Colonic mucosa (tissue), 4 donors: Measurements from ENCODE around the gene COX11. TPM values are rescaled to one million over a fixed set of nuclear protein-coding genes. Genes with fewer than 3 reads are reported as not detected.
A peak's percentile ranks its signal among the peaks of the same experiment; 100 is the strongest.

ENCODE experiments used
- DNase-seq: peaks from one replicate; pipeline ENCODE4 v3.0.0-alpha.2; 2020
- H3K27ac ChIP-seq: fragments of 200-600 bp; one replicate; pipeline ENCODE4 v1.8.0; 2021
- H3K27me3 ChIP-seq: fragments of 200-600 bp; one replicate; pipeline ENCODE4 v1.8.0; 2021
- H3K36me3 ChIP-seq: fragments of 200-600 bp; one replicate; pipeline ENCODE4 v1.8.0; 2021
- H3K4me1 ChIP-seq: fragments of 200-600 bp; one replicate; pipeline ENCODE4 v1.8.0; 2021; ENCODE audit warnings: mild to moderate bottlenecking
- H3K4me3 ChIP-seq: fragments of 200-600 bp; one replicate; pipeline ENCODE4 v1.8.0; 2021
- H3K9ac ChIP-seq, 2 donors: one replicate each; pipeline ENCODE4 v1.7.0; 2013; ENCODE audit warnings: control low read depth in 2 of 2, low read depth in 2 of 2, low read length in 2 of 2
- H3K9me3 ChIP-seq: fragments of 200-600 bp; one replicate; pipeline ENCODE4 v1.8.0; 2021
- CTCF ChIP-seq: fragments of 200-600 bp; IDR thresholded peaks from one replicate; pipeline ENCODE4 v1.8.0; 2022; ENCODE audit warnings: antibody characterized with exemption, mild to moderate bottlenecking
- intact Hi-C: fragments of 100-400 bp; cut with DNase I; formaldehyde crosslinking; loops from one replicate; pipeline ENCODE4 v1.14.1; 2022
- total RNA-seq, 2 donors: library from RNA; stranded (reverse); fragmentation: NEBNext Ultra II Directional in 1 of 2; extraction: Animal tissue kit (Norgen Biotek cat#: 25700) in 1 of 2; gene quantifications; one replicate each; pipeline ENCODE4 v1.2.1, GENCODE V29; 2021
- donor health status: healthy.
- donor health status: DM: no; HTN: no; CAD: no.
- donor health status: DM: no; HTN: no; CAD: no.

The COX11 gene
- total RNA-seq, 2 donors from 2014 or later = 58.3 to 70.5 TPM

- Histone ChIP-seq H3K4me3 (no peak overlapping the region), H3K27ac (no peak overlapping the region), H3K4me1 (no peaks in the 10 kb centered on the region), H3K9me3 (no peaks in the 10 kb centered on the region), H3K9ac (no peak overlapping the region), H3K27me3 (no peaks in the 10 kb centered on the region), H3K36me3 (no peaks in the 10 kb centered on the region)
- no peak for DNase-seq
- peak; percentile 55 for TF ChIP-seq CTCF
- intact Hi-C loops = loop anchor here (5.0 kb wide), 3 partner anchors 304 to 519 kb away; partner anchors contain the start of gene SMIM36
These were observed 24.6 kb upstream of the COX11 start for GRCh38 chr17:54992797-54993639.

- H3K4me1 ChIP-seq = no peaks in the 10 kb centered on the region
- no peaks in the 10 kb centered on the region for H3K27me3 ChIP-seq
- H3K36me3 ChIP-seq = no peaks in the 10 kb centered on the region
- no peak for DNase-seq
- H3K9ac ChIP-seq = no peak overlapping the region
- intact Hi-C loops = loop anchor here (5.0 kb wide), 3 partner anchors 306 to 521 kb away; partner anchors contain the start of gene SMIM36
- H3K9me3 ChIP-seq = no peaks in the 10 kb centered on the region
- no peak for TF ChIP-seq CTCF
- no peak overlapping the region for H3K4me3 ChIP-seq
- H3K27ac ChIP-seq = no peak overlapping the region
These were observed 23.1 kb upstream of the COX11 start for GRCh38 chr17:54991567-54991966.

GRCh38 chr17:54990118-54990517 is 21.7 kb upstream of the COX11 start:
- TF ChIP-seq CTCF = no peak
- no peak overlapping the region for H3K9ac ChIP-seq
- H3K27ac ChIP-seq = no peak overlapping the region
- DNase-seq = no peak
- H3K27me3 ChIP-seq = no peaks in the 10 kb centered on the region
- intact Hi-C loops = loop anchor here (5.0 kb wide), 3 partner anchors 307 to 522 kb away; partner anchors contain the start of gene SMIM36
- no peak overlapping the region for H3K4me3 ChIP-seq
- H3K9me3 ChIP-seq = no peaks in the 10 kb centered on the region
- H3K36me3 ChIP-seq = no peaks in the 10 kb centered on the region
- H3K4me1 ChIP-seq = no peaks in the 10 kb centered on the region

GRCh38 chr17:54985476-54985875 is 17.0 kb upstream of the COX11 start:
- H3K4me3 ChIP-seq = no peak overlapping the region
- no peaks in the 10 kb centered on the region for H3K27me3 ChIP-seq
- DNase-seq = no peak
- H3K27ac ChIP-seq = no peak overlapping the region
- intact Hi-C loops = no loop called here
- no peaks in the 10 kb centered on the region for H3K4me1 ChIP-seq
- TF ChIP-seq CTCF = no peak
- no peaks in the 10 kb centered on the region for H3K36me3 ChIP-seq
- H3K9ac ChIP-seq = no peak overlapping the region
- H3K9me3 ChIP-seq = no peaks in the 10 kb centered on the region

GRCh38 chr17:54983260-54983659 is 14.8 kb upstream of the COX11 start:
- no peak overlapping the region for H3K9ac ChIP-seq
- no peaks in the 10 kb centered on the region for H3K27me3 ChIP-seq
- no peaks in the 10 kb centered on the region for H3K36me3 ChIP-seq
- H3K9me3 ChIP-seq = no peaks in the 10 kb centered on the region
- TF ChIP-seq CTCF = no peak
- no peak for DNase-seq
- no peak overlapping the region for H3K27ac ChIP-seq
- H3K4me3 ChIP-seq = no peak overlapping the region
- no peaks in the 10 kb centered on the region for H3K4me1 ChIP-seq
- intact Hi-C loops = no loop called here
